HCT116 (cell line): ENCODE measurements around the gene RAD18. TPM values are rescaled to one million over a fixed set of nuclear protein-coding genes. Genes with fewer than 3 reads are reported as not detected.

ENCODE experiments used
- ATAC-seq: fragments of 200-7000 bp; cut with Tn5 transposase; 2 replicates; pipeline ENCODE4 v1.9.1; 2020; ENCODE audit warnings: mild to moderate bottlenecking, moderate library complexity
- BruUV-seq: library from RNA; stranded (reverse); fragments of 400-500 nt; replicated peaks from 2 replicates; lab custom pipeline; 2021; lab: Mats Ljungman, UMichigan
- CTCF ChIA-PET: fragments of 300-600 bp; sonication (Branson Sonifier 250); formaldehyde crosslinking; loops from one replicate; lab custom pipeline; 2021; ENCODE audit warnings: antibody characterized with exemption; lab: Charles Lee
- POLR2A ChIA-PET: fragments of 300-600, 350-600 bp; sonication (Branson Sonifier 250); formaldehyde crosslinking; loops from one replicate; lab custom pipeline; 2021; ENCODE audit warnings: antibody characterized with exemption; lab: Charles Lee
- RAD21 ChIA-PET, 2 experiments: fragments of 300-600 bp; sonication (Branson Sonifier 250); formaldehyde crosslinking; loops; one replicate each; lab custom pipeline; 2023; ENCODE audit warnings: low total read pairs in 2 of 2; ENCODE audit not compliant: uncharacterized antibody in 2 of 2, unreplicated experiment in 2 of 2, low non-redundant PET in 1 of 2; lab: Charles Lee
- DNase-seq: peaks from one replicate; pipeline ENCODE4 v3.0.0-alpha.2; 2010; ENCODE audit warnings: low read depth, low spot score
- H2AFZ ChIP-seq: fragments of 200-600 bp; shearing (Covaris generic), sonication (generic); 2 replicates; pipeline ENCODE4 v1.6.1; 2017; ENCODE audit warnings: low read depth, mixed run types, mixed read lengths, antibody characterized with exemption, low read length; ENCODE audit not compliant: poor library complexity, severe bottlenecking
- H3K27ac ChIP-seq: 2 replicates; pipeline ENCODE4 v1.5.1; 2012; ENCODE audit warnings: low read depth, low read length
- H3K27me3 ChIP-seq: fragments of 200-600 bp; sonication (generic); 2 replicates; pipeline ENCODE4 v1.6.1; 2016; ENCODE audit warnings: mixed run types, low read length, mixed read lengths; ENCODE audit not compliant: insufficient read depth
- H3K36me3 ChIP-seq, 2 experiments: fragments of 200-500 bp in 1 of 2; fragments of 200-600 bp in 1 of 2; sonication (Bioruptor generic) in 1 of 2; sonication (generic) in 1 of 2; 2 replicates each; pipeline versions ENCODE4 v1.5.1 to v1.6.1; 2014 to 2016; ENCODE audit warnings: low read length in 2 of 2, inconsistent platforms in 1 of 2, mixed read lengths in 1 of 2, mixed run types in 1 of 2; ENCODE audit not compliant: insufficient read depth in 2 of 2, control insufficient read depth in 1 of 2
- H3K4me1 ChIP-seq, 2 experiments: fragments of 200-600 bp in 1 of 2; sonication (generic) in 1 of 2; 2 replicates each; pipeline versions ENCODE4 v1.5.1 to v1.6.1; 2012 to 2017; ENCODE audit warnings: low read length in 2 of 2, inconsistent platforms in 1 of 2, mild to moderate bottlenecking in 1 of 2, mixed read lengths in 1 of 2, mixed run types in 1 of 2, moderate library complexity in 1 of 2; ENCODE audit not compliant: insufficient read depth in 2 of 2, control insufficient read depth in 1 of 2
- H3K4me2 ChIP-seq: fragments of 200-600 bp; sonication (generic); 2 replicates; pipeline ENCODE4 v1.6.1; 2017; ENCODE audit warnings: mixed run types, low read length, mixed read lengths
- H3K4me3 ChIP-seq, 2 experiments: fragments of 200-600 bp in 1 of 2; sonication (generic) in 1 of 2; replicated peaks in 1 of 2; 2 replicates each; pipeline ENCODE4 v1.5.1; 2011 to 2016; ENCODE audit warnings: low read length in 2 of 2, control low read depth in 1 of 2, low read depth in 1 of 2, mild to moderate bottlenecking in 1 of 2, mixed read lengths in 1 of 2, mixed run types in 1 of 2
- H3K79me2 ChIP-seq: fragments of 200-600 bp; sonication (generic); 2 replicates; pipeline ENCODE4 v1.6.1; 2017; ENCODE audit warnings: mild to moderate bottlenecking, mixed run types, low read length, moderate library complexity, mixed read lengths; ENCODE audit not compliant: insufficient read depth
- H3K9ac ChIP-seq: fragments of 200-600 bp; sonication (generic); 2 replicates; pipeline ENCODE4 v1.6.1; 2016; ENCODE audit warnings: low read length, mixed read lengths
- H3K9me2 ChIP-seq: fragments of 200-600 bp; sonication (generic), shearing (Covaris generic); 2 replicates; pipeline ENCODE4 v1.6.1; 2017; ENCODE audit warnings: mixed run types, mild to moderate bottlenecking, moderate library complexity; ENCODE audit not compliant: insufficient read depth
- H3K9me3 ChIP-seq, 2 experiments: fragments of 200-500 bp in 1 of 2; fragments of 200-600 bp in 1 of 2; sonication (Bioruptor generic) in 1 of 2; sonication (generic) in 1 of 2; 2 replicates each; pipeline ENCODE4 v1.6.1; 2014 to 2017; ENCODE audit warnings: low read length in 2 of 2, mixed read lengths in 2 of 2, inconsistent platforms in 1 of 2, low read depth in 1 of 2, mild to moderate bottlenecking in 1 of 2, mixed run types in 1 of 2, moderate library complexity in 1 of 2; ENCODE audit not compliant: control insufficient read depth in 1 of 2, insufficient read depth in 1 of 2
- H4K20me1 ChIP-seq: fragments of 200-600 bp; sonication (generic), shearing (Covaris generic); 2 replicates; pipeline ENCODE4 v1.6.1; 2017; ENCODE audit warnings: mixed run types, mild to moderate bottlenecking, moderate library complexity; ENCODE audit not compliant: insufficient read depth
- EZH2phosphoT487 ChIP-seq: fragments of 200-600 bp; IDR thresholded peaks from 2 replicates; pipeline ENCODE4 v1.6.1; 2018; ENCODE audit warnings: antibody characterized with exemption, borderline replicate concordance
- RAD21 ChIP-seq: IDR thresholded peaks from 2 replicates; pipeline ENCODE4 v1.6.1; 2012; ENCODE audit warnings: low read depth, mild to moderate bottlenecking
- intact Hi-C: fragments of 100-400 bp; cut with micrococcal nuclease; formaldehyde crosslinking; loops from 2 replicates; pipeline ENCODE4 v1.10.0; 2022
- total RNA-seq: library from RNA; stranded (reverse); gene quantifications from one replicate; pipeline ENCODE4 v1.2.1, GENCODE V29; 2021; ENCODE audit not compliant: unreplicated experiment
- TF ChIP-seq, protein P1 (sequence below), 3 experiments: fragments of 200-600 bp in 1 of 3; sonication (generic) in 1 of 3; IDR thresholded peaks in 2 of 3; conservative IDR thresholded peaks in 1 of 3; 2 replicates each; pipeline ENCODE4 v1.5.1; 2012 to 2017; ENCODE audit warnings: low read depth in 2 of 3, low read length in 2 of 3, antibody characterized with exemption in 1 of 3, borderline replicate concordance in 1 of 3, control low read depth in 1 of 3, mild to moderate bottlenecking in 1 of 3, mixed read lengths in 1 of 3, mixed run types in 1 of 3, moderate library complexity in 1 of 3; ENCODE audit not compliant: insufficient read depth in 1 of 3
- TF ChIP-seq, protein P2 (sequence below): IDR thresholded peaks from 2 replicates; pipeline ENCODE4 v1.6.1; 2012

Gene RAD18
- total RNA-seq, 1 experiment from 2014 or later = 28.7 TPM

DNA sequence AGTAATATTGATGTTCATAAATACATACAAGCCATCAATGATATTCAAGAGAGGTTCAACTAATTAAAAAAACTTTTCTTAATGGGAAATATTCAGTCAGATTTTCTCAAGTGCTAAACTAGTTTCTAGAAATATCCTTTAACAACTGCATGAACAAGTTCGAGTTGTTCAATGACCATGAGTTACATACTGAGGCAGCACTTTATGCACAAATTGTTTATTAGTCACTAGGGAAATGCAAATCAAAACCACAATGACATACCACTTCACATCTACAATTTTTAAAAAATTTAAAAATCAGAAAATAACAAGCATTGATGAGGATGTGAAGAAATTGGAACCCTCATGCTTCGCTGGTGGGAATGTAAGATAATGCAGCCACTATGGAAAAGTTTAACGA is 62.4 kb downstream of the RAD18 start (continued):
- TF ChIP-seq EZH2phosphoT487 = no peak

DNA sequence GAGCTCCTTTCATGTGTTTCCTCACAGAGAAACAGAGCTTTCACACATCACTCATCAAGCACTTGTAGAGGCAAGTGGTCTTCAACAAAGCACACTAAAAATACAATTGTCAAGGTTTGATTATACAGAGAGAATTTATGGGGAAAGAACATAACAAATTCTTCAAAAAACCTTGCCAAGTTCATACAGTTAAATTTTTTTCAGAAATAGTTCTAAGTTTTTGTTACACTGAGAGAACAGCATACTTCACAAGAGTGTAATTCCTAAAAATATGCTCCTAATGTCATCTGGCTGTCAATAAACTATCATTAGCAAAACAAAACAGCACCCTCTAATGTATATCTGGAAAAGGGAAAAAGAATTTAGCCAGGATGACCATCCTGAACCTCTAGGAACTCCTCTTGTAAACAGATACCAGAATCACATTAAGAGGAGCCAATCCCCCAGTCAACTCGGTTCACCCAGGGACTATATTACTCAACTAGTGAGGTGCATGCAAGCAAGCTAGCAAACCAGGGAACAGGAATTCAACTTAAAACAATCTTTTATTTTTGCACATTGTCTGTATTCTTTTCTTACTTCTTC is 63.3 kb downstream of the RAD18 start:
- ATAC-seq = no peak
- peaks cover 0 to 3% of the 10 kb centered on the region in 2 experiments; a peak in 1 of 4 replicates for H3K36me3 ChIP-seq
- TF ChIP-seq, protein P1, sequence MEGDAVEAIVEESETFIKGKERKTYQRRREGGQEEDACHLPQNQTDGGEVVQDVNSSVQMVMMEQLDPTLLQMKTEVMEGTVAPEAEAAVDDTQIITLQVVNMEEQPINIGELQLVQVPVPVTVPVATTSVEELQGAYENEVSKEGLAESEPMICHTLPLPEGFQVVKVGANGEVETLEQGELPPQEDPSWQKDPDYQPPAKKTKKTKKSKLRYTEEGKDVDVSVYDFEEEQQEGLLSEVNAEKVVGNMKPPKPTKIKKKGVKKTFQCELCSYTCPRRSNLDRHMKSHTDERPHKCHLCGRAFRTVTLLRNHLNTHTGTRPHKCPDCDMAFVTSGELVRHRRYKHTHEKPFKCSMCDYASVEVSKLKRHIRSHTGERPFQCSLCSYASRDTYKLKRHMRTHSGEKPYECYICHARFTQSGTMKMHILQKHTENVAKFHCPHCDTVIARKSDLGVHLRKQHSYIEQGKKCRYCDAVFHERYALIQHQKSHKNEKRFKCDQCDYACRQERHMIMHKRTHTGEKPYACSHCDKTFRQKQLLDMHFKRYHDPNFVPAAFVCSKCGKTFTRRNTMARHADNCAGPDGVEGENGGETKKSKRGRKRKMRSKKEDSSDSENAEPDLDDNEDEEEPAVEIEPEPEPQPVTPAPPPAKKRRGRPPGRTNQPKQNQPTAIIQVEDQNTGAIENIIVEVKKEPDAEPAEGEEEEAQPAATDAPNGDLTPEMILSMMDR (IDR thresholded peaks at IDR 0.05 in 2 of 3, conservative IDR thresholded peaks at IDR 0.05 in 1 of 3; ENCODE audit: borderline replicate concordance in 1 of 3, insufficient read depth in 1 of 3, low read depth in 2 of 3, low read length in 2 of 3) = 0 out of 6 replicates have a peak, but pooled peaks of 2 of the 3 experiments have one; percentile 8 to 10
- TF ChIP-seq, protein P2, sequence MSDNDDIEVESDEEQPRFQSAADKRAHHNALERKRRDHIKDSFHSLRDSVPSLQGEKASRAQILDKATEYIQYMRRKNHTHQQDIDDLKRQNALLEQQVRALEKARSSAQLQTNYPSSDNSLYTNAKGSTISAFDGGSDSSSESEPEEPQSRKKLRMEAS = no peak
- TF ChIP-seq RAD21 = peak; percentile 34; the same call in 1 of the 2 replicates
- DNase-seq = no peak
- CTCF ChIA-PET = no interaction called here
- H3K4me1 ChIP-seq = no peaks in the 10 kb centered on the region
- no peak overlapping the region for H3K9ac ChIP-seq
- H4K20me1 ChIP-seq = no peaks in the 10 kb centered on the region
- no peak overlapping the region for H3K27ac ChIP-seq
- RAD21 ChIA-PET = no interaction called here
- H3K4me3 ChIP-seq = no peak overlapping the region
- intact Hi-C loops = no loop called here
- no peaks in the 10 kb centered on the region for H3K79me2 ChIP-seq
- POLR2A ChIA-PET = no interaction called here
- no peak overlapping the region for H2AFZ ChIP-seq
- H3K4me2 ChIP-seq = no peak overlapping the region
- H3K27me3 ChIP-seq = no peaks in the 10 kb centered on the region
- no TSS peak for BruUV-seq
- H3K9me3 ChIP-seq = no peaks in the 10 kb centered on the region
- H3K9me2 ChIP-seq = no peaks in the 10 kb centered on the region
